22Rv1 (cell line): ENCODE measurements around the gene ARHGEF4.

ENCODE experiments used
- H3K27ac ChIP-seq: fragments of 450-650 bp; 2 replicates; pipeline ENCODE4 v1.5.1; 2017
- CTCF ChIP-seq: fragments of 450-650 bp; IDR thresholded peaks from 2 replicates; pipeline ENCODE4 v1.5.1; 2017; ENCODE audit warnings: mild to moderate bottlenecking
- ZFX ChIP-seq: fragments of 450-650 bp; IDR thresholded peaks from 2 replicates; pipeline ENCODE4 v1.6.1; 2017; ENCODE audit warnings: antibody characterized with exemption, borderline replicate concordance

ARHGEF4 gene

GRCh38 chr2:130954873-130955272 lies 118.2 kb downstream of the ARHGEF4 start:
- no peak overlapping the region for H3K27ac ChIP-seq
- TF ChIP-seq CTCF (no peak), ZFX (no peak)

GRCh38 chr2:130957915-130958314 lies 121.2 kb downstream of the ARHGEF4 start:
- TF ChIP-seq CTCF (no peak), ZFX (no peak)
- H3K27ac ChIP-seq = no peak overlapping the region

- no peak for TF ChIP-seq CTCF
- TF ChIP-seq ZFX = no peak
- H3K27ac ChIP-seq = no peak overlapping the region
Measured at GRCh38 chr2:130963196-130963848, 126.6 kb downstream of the ARHGEF4 start.

- TF ChIP-seq CTCF (peak; percentile 78), ZFX (no peak)
- no peak overlapping the region for H3K27ac ChIP-seq
Measured at GRCh38 chr2:130963849-130964793, 127.4 kb downstream of the ARHGEF4 start.

GRCh38 chr2:130964931-130965330 lies 128.2 kb downstream of the ARHGEF4 start:
- H3K27ac ChIP-seq = no peak overlapping the region
- TF ChIP-seq ZFX (no peak), CTCF (no peak)

GRCh38 chr2:130966149-130966774 lies 129.5 kb downstream of the ARHGEF4 start:
- H3K27ac ChIP-seq = no peak overlapping the region
- TF ChIP-seq CTCF (no peak), ZFX (no peak)
